ENCODE data around the gene SRMS. TPM values are rescaled to one million over a fixed set of nuclear protein-coding genes. Genes with fewer than 3 reads are reported as not detected.
A peak's percentile ranks its signal among the peaks of the same experiment; 100 is the strongest.

Gene SRMS
- total and polyA plus RNA-seq, 11 donors: not detected

- peak overlapping the region in 10 of 12 donors; percentile 37 to 100 (median 94) for H3K27ac ChIP-seq
- DNase-seq (peak in 1 of 5 donors; percentile 52), ATAC-seq (no peak)
- peaks cover 0 to 36% (median 18%) of the 10 kb centered on the region in 9 donors for H3K27me3 ChIP-seq
- peaks cover 0 to 36% (median 0%) of the 10 kb centered on the region in 9 donors for H3K36me3 ChIP-seq
- WGBS, 4 donors: 38 to 59% (median 50%) methylated on average over 10 to 16 of the region's 16 CpGs
- TF ChIP-seq POLR2A (IDR thresholded peaks at IDR 0.05): no peak
- TF ChIP-seq CTCF (IDR thresholded peaks at IDR 0.05): no peak
- intact Hi-C loops (cut with DNase I): loop anchor here in 7 of 10 donors (1.0 to 5.0 kb wide), 6 partner anchors 22 to 476 kb away; partner anchors contain the start of gene PPDPF (in 4 of the 7)
- peak overlapping the region; percentile 15 to 92 (median 64) for H3K4me3 ChIP-seq
- H3K4me1 ChIP-seq: peaks cover 2 to 59% (median 29%) of the 10 kb centered on the region in 12 donors
- no peaks in the 10 kb centered on the region for H3K9me3 ChIP-seq
Observed at GRCh38 chr20:63496596-63497120, 50.9 kb downstream of the SRMS start.

- peaks cover 0 to 41% (median 0%) of the 10 kb centered on the region in 9 donors for H3K36me3 ChIP-seq
- ATAC-seq (peak; percentile 15 to 44 (median 32)), DNase-seq (peak; percentile 66 to 88 (median 76))
- intact Hi-C loops (cut with DNase I): loop anchor here in 6 of 10 donors (1.0 to 5.0 kb wide), 5 partner anchors 23 to 476 kb away; partner anchors contain the start of gene PPDPF (in 4 of the 6)
- TF ChIP-seq CTCF (IDR thresholded peaks at IDR 0.05) (peak; percentile 89 to 98 (median 96)), POLR2A (IDR thresholded peaks at IDR 0.05) (no peak)
- peaks cover 0 to 39% (median 18%) of the 10 kb centered on the region in 9 donors for H3K27me3 ChIP-seq
- 22 to 46% (median 26%) methylated on average over 24 to 48 of the region's 48 CpGs for whole genome bisulfite sequencing, 4 donors
- peak overlapping the region in 10 of 12 donors; percentile 37 to 100 (median 94) for H3K27ac ChIP-seq
- no peaks in the 10 kb centered on the region for H3K9me3 ChIP-seq
- H3K4me3 ChIP-seq: peak overlapping the region; percentile 15 to 92 (median 64)
- peaks cover 2 to 56% (median 26%) of the 10 kb centered on the region in 12 donors for H3K4me1 ChIP-seq
Observed at GRCh38 chr20:63495741-63496595, 51.6 kb downstream of the SRMS start.

GRCh38 chr20:63495167-63495720 lies 52.3 kb downstream of the SRMS start:
- H3K27ac ChIP-seq: peak overlapping the region in 3 of 12 donors; percentile 30 to 98 (median 97)
- H3K4me3 ChIP-seq: no peak overlapping the region
- 56 to 68% (median 64%) methylated on average over 2 to 8 of the region's 8 CpGs for WGBS, 4 donors
- peak in 1 of 5 donors; percentile 39 for DNase-seq
- TF ChIP-seq POLR2A (IDR thresholded peaks at IDR 0.05) (no peak), CTCF (IDR thresholded peaks at IDR 0.05) (no peak)
- intact Hi-C loops (cut with DNase I): loop anchor here in 1 of 10 donors (5.0 kb wide), 1 partner anchor 477 kb away; no protein-coding TSS in a partner anchor
- no peaks in the 10 kb centered on the region for H3K9me3 ChIP-seq
- no peak for ATAC-seq
- peaks cover 0 to 47% (median 0%) of the 10 kb centered on the region in 9 donors for H3K36me3 ChIP-seq
- H3K4me1 ChIP-seq: peaks cover 2 to 58% (median 23%) of the 10 kb centered on the region in 12 donors
- H3K27me3 ChIP-seq: peaks cover 0 to 42% (median 23%) of the 10 kb centered on the region in 9 donors

Measured in heart left ventricle (tissue), 16 donors.